ENCODE results near the gene FAM20C. TPM values are rescaled to one million over a fixed set of nuclear protein-coding genes. Genes with fewer than 3 reads are reported as not detected.
"Not testable (repeated sequence)": the region's sequence is repeated elsewhere in the genome, so short reads cannot be mapped to it uniquely, and the experiment has no call there.

Gene FAM20C
- total RNA-seq, 6 donors from 2014 or later = 17.7 to 53.7 (median 46.8) TPM

DNA sequence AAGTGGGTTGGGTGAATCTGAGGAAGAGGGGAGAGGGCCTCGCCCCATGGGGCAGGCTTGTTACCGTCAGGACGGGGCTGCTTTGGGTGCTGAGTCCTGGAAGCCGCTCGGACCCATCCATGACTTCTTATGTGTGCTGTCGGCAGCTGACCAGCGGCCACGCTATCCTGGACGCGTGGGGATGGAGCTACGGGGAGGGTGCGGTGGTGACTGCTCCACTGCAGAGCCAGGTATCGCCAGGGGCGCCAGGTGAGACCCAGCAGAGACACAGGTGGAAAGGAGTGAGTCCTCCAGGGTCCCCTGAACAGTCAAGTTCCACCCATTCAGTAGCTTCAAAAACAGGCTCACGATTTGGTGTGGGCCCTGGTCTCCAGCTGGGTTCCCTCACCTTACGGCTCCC is 10.6 kb upstream of the FAM20C start:
- no peaks in the 10 kb centered on the region for H3K36me3 ChIP-seq
- TF ChIP-seq POLR2A (IDR thresholded peaks at IDR 0.05) (no peak), CTCF (IDR thresholded peaks at IDR 0.05) (no peak)
- no peak for ATAC-seq (ENCODE audit: low FRiP score in 2 of 2)

DNA sequence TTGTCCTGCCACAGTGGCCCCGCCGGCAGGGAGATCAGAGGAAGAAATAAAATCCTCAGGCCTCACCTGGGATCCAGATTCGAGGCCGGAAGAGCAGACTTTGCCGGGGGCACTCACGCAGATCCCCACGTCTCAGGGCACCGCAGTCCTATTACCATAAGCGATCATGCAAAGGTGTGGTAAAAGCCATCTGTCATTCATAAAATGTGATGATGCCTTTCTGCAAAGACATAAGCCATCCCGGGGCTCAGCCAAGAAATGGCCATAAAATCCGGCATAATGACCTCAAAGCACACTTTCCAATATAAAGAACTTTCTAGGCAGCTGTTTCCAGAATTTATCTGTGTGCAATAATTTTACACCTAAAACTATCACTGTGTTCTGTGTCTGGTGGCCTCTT is 9.9 kb upstream of the FAM20C start:
- H3K4me1 ChIP-seq; H3K27me3 ChIP-seq; H3K4me3 ChIP-seq; H3K36me3 ChIP-seq; ATAC-seq (ENCODE audit: low FRiP score in 2 of 2); H3K9me3 ChIP-seq; H3K27ac ChIP-seq; DNase-seq: not testable (repeated sequence)
- 91 to 92% methylated on average over 2 to 9 of the region's 11 CpGs for WGBS, 2 donors

More for the DNA sequence above, 10.6 kb upstream of the FAM20C start:
- Histone ChIP-seq H3K27me3 (no peaks in the 10 kb centered on the region), H3K27ac (no peak overlapping the region), H3K4me1 (no peaks in the 10 kb centered on the region), H3K9me3 (no peaks in the 10 kb centered on the region), H3K4me3 (no peak overlapping the region)
- WGBS, 2 donors = 90 to 95% methylated on average over 16 of the region's 16 CpGs
- DNase-seq = peak in 1 of 2 donors; percentile 64

- H3K36me3 ChIP-seq = no peaks in the 10 kb centered on the region
- no peak overlapping the region for H3K4me3 ChIP-seq
- TF ChIP-seq CTCF (IDR thresholded peaks at IDR 0.05) = no peak
- TF ChIP-seq EP300 (IDR thresholded peaks at IDR 0.05) = no peak
- no peak for TF ChIP-seq POLR2AphosphoS5 (IDR thresholded peaks at IDR 0.05)
- no peak for TF ChIP-seq POLR2A (IDR thresholded peaks at IDR 0.05)
- no peak overlapping the region for H3K27ac ChIP-seq
- no peaks in the 10 kb centered on the region for H3K9me3 ChIP-seq
- DNase-seq = peak in 1 of 2 donors; percentile 73
- 74 to 81% methylated on average over 30 of the region's 30 CpGs for WGBS, 2 donors
- H3K4me1 ChIP-seq = no peaks in the 10 kb centered on the region
- ATAC-seq (ENCODE audit: low FRiP score in 2 of 2) = no peak
- no peaks in the 10 kb centered on the region for H3K27me3 ChIP-seq
These were observed 8.7 kb upstream of the FAM20C start for GRCh38 chr7:183496-184292.

DNA sequence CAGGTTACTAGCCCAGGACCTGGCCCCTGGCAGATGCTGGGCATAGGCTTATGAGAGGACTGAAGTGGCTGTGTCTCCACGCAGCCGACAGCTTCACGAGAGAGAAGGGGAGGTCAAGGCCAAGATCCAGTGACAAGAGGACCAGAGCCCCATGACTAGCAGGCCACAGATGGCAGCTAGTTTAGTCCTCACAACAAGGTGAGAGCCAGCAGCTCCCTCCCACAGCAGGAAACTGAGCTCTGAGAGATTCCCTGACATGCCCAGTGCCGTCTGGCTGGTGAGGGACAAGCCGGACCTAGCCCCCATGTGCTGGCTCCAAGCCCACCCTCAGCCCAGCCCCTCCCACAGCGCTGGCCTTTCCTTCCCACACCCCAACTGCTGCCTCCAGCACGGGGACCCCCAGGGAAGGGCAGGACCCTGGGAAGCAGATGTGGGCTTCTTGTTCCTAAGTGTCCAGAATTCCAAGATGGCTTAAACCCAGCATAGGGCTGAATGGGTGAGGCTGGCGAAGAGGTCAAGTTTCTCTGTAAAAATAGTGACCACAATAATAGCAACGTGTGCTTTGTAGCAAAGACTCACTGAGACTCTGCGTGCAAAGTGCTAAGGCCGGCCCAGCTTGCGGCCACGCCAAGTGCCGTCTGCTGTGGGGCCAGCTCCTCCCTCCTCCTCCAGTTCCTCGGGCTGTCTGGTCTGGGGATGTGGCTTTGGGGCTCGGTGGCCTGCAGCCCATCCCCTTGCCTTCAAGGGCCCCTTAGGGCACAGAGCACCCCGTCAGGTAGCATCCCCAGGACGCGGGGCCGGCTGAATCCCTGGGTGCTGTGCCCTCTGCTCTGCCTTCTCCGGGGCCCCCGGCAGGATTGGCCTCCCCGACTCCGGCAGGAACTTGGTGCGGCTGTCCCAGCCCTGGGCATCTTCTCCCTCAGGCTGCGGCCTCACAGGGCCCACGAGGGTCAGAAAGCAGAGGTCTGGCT is 7.8 kb upstream of the FAM20C start:
- TF ChIP-seq CTCF (IDR thresholded peaks at IDR 0.05) = no peak
- TF ChIP-seq POLR2A (IDR thresholded peaks at IDR 0.05) = no peak
- TF ChIP-seq EP300 (IDR thresholded peaks at IDR 0.05) = no peak
- no peak for TF ChIP-seq POLR2AphosphoS5 (IDR thresholded peaks at IDR 0.05)
- DNase-seq (peak in 1 of 2 donors; percentile 81), ATAC-seq (ENCODE audit: low FRiP score in 2 of 2) (peak; percentile 7 to 49)
- Histone ChIP-seq H3K4me3 (no peak overlapping the region), H3K27ac (no peak overlapping the region), H3K4me1 (no peaks in the 10 kb centered on the region), H3K9me3 (no peaks in the 10 kb centered on the region), H3K27me3 (no peaks in the 10 kb centered on the region), H3K36me3 (no peaks in the 10 kb centered on the region)
- 64 to 73% methylated on average over 9 to 27 of the region's 27 CpGs for WGBS, 2 donors

- no peak for ATAC-seq (ENCODE audit: low FRiP score in 2 of 2)
- no peak for TF ChIP-seq POLR2A (IDR thresholded peaks at IDR 0.05)
- no peak for TF ChIP-seq POLR2AphosphoS5 (IDR thresholded peaks at IDR 0.05)
- no peak for TF ChIP-seq EP300 (IDR thresholded peaks at IDR 0.05)
- no peak for TF ChIP-seq CTCF (IDR thresholded peaks at IDR 0.05)
These were observed 5.8 kb upstream of the FAM20C start for GRCh38 chr7:186516-187113.

More at GRCh38 chr7:186516-187113, 5.8 kb upstream of the FAM20C start:
- Histone ChIP-seq H3K36me3 (no peaks in the 10 kb centered on the region), H3K27me3 (no peaks in the 10 kb centered on the region), H3K27ac (no peak overlapping the region), H3K4me1 (peaks cover 5 to 9% (median 8%) of the 10 kb centered on the region in 4 donors), H3K4me3 (no peak overlapping the region), H3K9me3 (no peaks in the 10 kb centered on the region)
- DNase-seq = peak in 1 of 2 donors; percentile 73
- WGBS, 2 donors = 67 to 84% methylated on average over 5 to 25 of the region's 26 CpGs

Measured in upper lobe of left lung (tissue), 6 donors.